BJ (cell line): ENCODE data around the gene CCDC68. TPM values are rescaled to one million over a fixed set of nuclear protein-coding genes. Genes with fewer than 3 reads are reported as not detected.

Source experiments
- CTCF ChIA-PET: fragments of 350-600 bp; formaldehyde crosslinking; extraction: SDS; loops from one replicate; lab custom pipeline; 2021; ENCODE audit warnings: antibody characterized with exemption, inconsistent platforms; lab: Yijun Ruan, JAX
- POLR2A ChIA-PET: fragments of 300-600 bp; sonication (Branson Sonifier 250); formaldehyde crosslinking; extraction: SDS; loops from one replicate; lab custom pipeline; 2021; ENCODE audit warnings: antibody characterized with exemption; lab: Charles Lee
- DNase-seq: peaks from one replicate; pipeline ENCODE4 v3.0.0-alpha.2; 2011; ENCODE audit warnings: low read depth
- H3K27me3 ChIP-seq: 2 replicates; pipeline ENCODE4 v1.6.0; 2011; ENCODE audit warnings: low read length; ENCODE audit not compliant: control insufficient read depth, insufficient read depth
- H3K36me3 ChIP-seq: 2 replicates; pipeline ENCODE4 v1.5.1; 2011; ENCODE audit warnings: low read length; ENCODE audit not compliant: control insufficient read depth, insufficient read depth
- H3K4me3 ChIP-seq: 2 replicates; pipeline ENCODE4 v1.5.1; 2011; ENCODE audit warnings: low read depth, mild to moderate bottlenecking, control low read depth, low read length
- polyA plus RNA-seq: library from polyadenylated mRNA; depleted of rRNA; stranded (reverse); fragments of >200 nt; gene quantifications from 2 replicates; pipeline ENCODE4 v1.2.3, GENCODE V29; 2011
- TF ChIP-seq, protein P1 (sequence below): IDR thresholded peaks from 2 replicates; pipeline ENCODE4 v1.5.1; 2011; ENCODE audit warnings: low read depth, mild to moderate bottlenecking, control low read depth, inconsistent platforms, low read length, moderate library complexity; ENCODE audit not compliant: insufficient read depth

Gene CCDC68
- polyA plus RNA-seq, 1 experiment, result 0.34 TPM

GRCh38 chr18:54939361-54939917, 19.8 kb downstream of the CCDC68 start:
- ChIA-PET POLR2A (no interaction called here), CTCF (no interaction called here)
- TF ChIP-seq, protein P1, sequence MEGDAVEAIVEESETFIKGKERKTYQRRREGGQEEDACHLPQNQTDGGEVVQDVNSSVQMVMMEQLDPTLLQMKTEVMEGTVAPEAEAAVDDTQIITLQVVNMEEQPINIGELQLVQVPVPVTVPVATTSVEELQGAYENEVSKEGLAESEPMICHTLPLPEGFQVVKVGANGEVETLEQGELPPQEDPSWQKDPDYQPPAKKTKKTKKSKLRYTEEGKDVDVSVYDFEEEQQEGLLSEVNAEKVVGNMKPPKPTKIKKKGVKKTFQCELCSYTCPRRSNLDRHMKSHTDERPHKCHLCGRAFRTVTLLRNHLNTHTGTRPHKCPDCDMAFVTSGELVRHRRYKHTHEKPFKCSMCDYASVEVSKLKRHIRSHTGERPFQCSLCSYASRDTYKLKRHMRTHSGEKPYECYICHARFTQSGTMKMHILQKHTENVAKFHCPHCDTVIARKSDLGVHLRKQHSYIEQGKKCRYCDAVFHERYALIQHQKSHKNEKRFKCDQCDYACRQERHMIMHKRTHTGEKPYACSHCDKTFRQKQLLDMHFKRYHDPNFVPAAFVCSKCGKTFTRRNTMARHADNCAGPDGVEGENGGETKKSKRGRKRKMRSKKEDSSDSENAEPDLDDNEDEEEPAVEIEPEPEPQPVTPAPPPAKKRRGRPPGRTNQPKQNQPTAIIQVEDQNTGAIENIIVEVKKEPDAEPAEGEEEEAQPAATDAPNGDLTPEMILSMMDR, result no peak
- H3K36me3 ChIP-seq, result no peaks in the 10 kb centered on the region
- no peak overlapping the region for H3K4me3 ChIP-seq
- no peak for DNase-seq
- no peaks in the 10 kb centered on the region for H3K27me3 ChIP-seq

DNA sequence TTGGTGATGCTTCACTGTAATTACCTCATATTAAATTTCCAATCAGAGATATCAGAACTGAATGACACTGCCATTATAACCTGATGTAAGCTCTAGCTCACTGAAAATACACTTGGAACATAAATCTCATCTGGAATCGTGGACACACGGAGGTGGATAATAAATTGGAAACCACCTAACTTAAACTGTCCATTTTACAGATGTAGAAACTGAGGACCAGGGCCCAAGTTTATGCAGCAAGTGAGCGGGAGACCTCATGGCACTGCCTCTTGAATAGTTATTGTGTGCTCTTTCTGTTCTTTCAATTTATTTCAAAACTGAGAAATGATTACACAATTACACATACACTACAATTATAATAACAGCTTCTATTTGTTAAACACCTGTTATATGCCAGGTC, 20.8 kb downstream of the CCDC68 start:
- DNase-seq, result no peak
- ChIA-PET POLR2A (no interaction called here), CTCF (no interaction called here)
- no peak overlapping the region for H3K4me3 ChIP-seq
- no peaks in the 10 kb centered on the region for H3K27me3 ChIP-seq
- no peaks in the 10 kb centered on the region for H3K36me3 ChIP-seq
- TF ChIP-seq, protein P1, result no peak

GRCh38 chr18:54932472-54932871, 26.8 kb downstream of the CCDC68 start:
- Histone ChIP-seq H3K4me3 (no peak overlapping the region), H3K27me3 (no peaks in the 10 kb centered on the region), H3K36me3 (no peaks in the 10 kb centered on the region)
- CTCF ChIA-PET, result no interaction called here
- DNase-seq, result no peak
- POLR2A ChIA-PET, result no interaction called here
- TF ChIP-seq, protein P1, result no peak

- POLR2A ChIA-PET, result no interaction called here
- TF ChIP-seq, protein P1, result no peak
- no peaks in the 10 kb centered on the region for H3K36me3 ChIP-seq
- no peaks in the 10 kb centered on the region for H3K27me3 ChIP-seq
- DNase-seq, result no peak
- CTCF ChIA-PET, result no interaction called here
- H3K4me3 ChIP-seq, result no peak overlapping the region
These were observed 28.1 kb downstream of the CCDC68 start for GRCh38 chr18:54931152-54931551.

DNA sequence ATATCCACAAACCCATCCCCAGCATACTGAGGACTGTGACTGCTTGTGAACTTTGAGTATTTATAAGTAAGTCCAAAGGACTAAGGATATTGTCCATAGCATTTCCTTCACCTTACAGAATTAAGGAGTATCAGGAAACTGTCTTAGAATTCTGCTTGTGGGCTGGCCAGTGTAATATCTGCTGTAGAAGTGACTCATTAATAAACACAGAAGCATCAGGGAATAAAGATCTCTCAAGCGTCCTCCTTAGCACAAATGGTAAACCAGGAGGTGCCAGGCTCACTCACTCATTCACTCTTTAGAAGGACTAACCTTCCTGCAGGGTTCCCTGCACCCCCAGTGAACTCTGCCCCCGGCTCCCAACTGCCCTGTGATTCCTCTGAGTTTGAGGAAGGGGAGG, 31.0 kb downstream of the CCDC68 start:
- no peak for DNase-seq
- no peaks in the 10 kb centered on the region for H3K36me3 ChIP-seq
- H3K27me3 ChIP-seq, result no peaks in the 10 kb centered on the region
- POLR2A ChIA-PET, result no interaction called here
- H3K4me3 ChIP-seq, result no peak overlapping the region
- TF ChIP-seq, protein P1, result no peak
- CTCF ChIA-PET, result no interaction called here
